ENCODE data around the gene PDZD7.
A peak's percentile ranks its signal among the peaks of the same experiment; 100 is the strongest.
"Not testable (repeated sequence)": the region's sequence is repeated elsewhere in the genome, so short reads cannot be mapped to it uniquely, and the experiment has no call there.

The PDZD7 gene

DNA sequence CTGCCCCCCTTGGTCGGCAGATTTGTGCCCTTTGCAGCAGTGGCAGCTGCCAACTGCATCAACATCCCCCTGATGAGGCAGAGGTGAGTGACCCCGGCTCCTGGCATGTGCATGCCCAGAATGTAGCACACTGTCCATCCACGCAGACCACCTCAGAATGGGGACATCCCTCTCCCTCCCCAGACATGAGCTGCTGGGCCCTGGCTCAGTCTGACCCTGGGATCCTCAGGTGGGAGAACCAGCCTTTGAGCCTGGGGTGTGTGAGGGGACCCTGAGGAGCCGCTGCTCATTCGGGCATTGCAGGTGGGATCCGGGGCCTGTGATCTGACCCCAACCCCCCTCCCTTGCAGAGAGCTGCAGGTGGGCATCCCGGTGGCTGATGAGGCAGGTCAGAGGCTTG, 5.8 kb upstream of the PDZD7 start:
- DNase-seq = no peak

DNA sequence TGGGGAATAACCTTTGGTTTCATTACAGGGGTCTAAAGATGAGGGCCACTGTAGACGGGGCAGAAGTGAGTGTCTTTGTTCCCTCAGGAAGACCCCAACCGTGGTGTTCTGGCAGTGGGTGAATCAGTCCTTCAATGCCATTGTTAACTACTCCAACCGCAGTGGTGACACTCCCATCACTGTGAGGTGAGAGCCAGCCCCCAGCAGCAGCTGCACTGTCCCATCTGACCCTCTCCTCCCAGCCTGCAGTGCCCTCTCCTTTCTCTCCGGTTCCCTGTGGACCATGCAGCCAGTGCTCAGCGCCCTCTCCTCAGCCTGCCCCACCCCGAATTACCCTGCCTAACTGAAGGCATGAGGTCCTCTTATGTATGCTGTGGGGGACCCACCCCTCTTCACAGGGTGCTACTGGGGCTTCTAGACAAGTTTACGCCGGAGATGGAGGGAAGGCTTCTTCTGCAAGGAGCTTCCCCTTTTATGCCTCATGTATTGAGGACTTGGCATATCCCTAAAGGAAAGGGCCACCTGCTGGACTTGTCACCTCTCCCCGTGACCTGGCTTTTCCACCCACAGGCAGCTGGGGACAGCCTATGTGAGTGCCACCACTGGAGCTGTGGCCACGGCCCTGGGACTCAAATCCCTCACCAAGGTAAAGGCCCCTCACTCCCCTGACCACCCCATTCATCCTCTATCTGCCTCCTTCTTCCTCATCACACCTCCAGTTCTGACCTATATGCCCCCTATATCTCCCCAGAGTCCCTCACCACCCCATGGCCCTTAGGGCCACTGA, 5.2 kb upstream of the PDZD7 start:
- no peak for DNase-seq

DNA sequence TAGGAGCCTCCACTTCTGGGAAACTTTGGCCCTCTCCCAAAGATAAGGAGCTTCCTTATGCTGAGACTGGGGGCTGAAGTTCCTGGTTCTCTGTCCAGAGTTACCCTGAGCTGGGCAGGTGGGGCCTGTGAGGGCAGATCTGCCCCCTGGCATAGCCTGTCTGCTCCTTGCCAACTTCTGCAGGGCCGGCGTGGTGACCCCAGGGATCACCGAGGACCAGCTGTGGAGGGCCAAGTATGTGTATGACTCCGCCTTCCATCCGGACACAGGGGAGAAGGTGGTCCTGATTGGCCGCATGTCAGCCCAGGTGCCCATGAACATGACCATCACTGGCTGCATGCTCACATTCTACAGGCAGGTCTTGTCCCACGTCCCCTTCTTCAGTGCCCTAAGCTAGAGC, 4.4 kb upstream of the PDZD7 start:
- DNase-seq = no peak

DNA sequence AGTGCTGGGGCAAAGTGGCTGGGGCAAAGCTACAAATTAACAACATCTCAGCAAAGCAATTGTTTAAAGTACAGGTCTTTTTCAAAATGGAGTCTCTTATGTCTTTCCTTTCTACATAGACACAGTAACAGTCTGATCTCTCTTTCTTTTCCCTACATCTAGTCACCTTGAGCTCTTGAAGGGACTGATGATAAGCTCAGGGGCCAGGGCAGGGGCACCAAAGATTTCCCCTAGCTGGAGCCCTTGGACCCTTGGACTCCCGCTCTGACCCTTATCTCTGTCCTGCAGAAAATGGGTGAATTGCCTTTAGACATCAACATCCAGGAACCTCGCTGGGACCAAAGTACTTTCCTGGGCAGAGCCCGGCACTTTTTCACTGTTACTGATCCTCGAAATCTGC, 3.5 kb upstream of the PDZD7 start:
- not testable (repeated sequence) for DNase-seq

DNA sequence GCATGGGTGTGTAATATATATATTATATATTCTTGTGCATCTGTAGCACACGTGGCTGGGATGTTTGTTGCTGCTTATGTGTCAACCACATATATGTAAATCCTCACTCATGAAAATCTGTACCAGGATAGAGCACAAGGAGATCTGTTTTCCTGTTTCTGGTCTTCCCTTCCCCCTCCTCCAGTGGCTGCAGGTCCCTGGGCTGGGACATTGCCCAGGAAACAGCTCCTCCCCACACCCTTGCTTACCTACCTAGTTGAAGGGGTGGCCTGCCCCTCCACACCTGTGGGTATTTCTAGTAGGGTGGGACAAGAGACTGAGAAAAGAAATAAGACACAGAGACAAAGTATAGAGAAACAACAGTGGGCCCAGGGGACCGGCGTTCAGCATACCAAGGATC, 2.3 kb upstream of the PDZD7 start:
- no peak for DNase-seq

DNA sequence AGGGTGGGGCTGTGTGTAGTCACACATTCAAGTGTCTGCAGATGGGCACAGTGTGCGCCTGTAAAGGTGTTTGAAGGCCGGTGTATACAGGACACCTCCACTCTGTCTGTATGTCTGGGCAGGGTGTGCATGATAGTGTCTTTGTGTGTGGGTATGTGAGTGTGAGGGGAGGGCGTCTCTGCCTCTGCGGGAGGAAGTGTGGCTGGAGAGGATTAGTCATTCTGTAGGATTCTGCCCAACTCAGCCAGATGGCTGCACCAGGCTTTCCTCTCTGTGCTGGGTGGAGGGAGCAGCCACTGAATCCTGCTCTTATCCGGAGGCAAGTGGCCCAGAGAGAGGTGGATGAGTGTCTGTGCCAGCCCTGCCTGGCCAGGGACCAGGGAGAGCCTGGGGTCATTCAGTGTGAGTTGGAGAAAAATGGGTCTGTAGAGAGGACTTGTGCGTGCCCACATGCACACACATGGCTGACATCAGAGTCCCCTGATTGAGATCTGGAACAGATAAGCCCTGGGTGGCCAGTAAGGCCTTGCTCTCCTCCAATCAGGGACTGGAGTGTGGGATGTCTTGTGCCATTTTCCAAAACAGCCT, 1.8 kb upstream of the PDZD7 start:
- no peak for DNase-seq

DNA sequence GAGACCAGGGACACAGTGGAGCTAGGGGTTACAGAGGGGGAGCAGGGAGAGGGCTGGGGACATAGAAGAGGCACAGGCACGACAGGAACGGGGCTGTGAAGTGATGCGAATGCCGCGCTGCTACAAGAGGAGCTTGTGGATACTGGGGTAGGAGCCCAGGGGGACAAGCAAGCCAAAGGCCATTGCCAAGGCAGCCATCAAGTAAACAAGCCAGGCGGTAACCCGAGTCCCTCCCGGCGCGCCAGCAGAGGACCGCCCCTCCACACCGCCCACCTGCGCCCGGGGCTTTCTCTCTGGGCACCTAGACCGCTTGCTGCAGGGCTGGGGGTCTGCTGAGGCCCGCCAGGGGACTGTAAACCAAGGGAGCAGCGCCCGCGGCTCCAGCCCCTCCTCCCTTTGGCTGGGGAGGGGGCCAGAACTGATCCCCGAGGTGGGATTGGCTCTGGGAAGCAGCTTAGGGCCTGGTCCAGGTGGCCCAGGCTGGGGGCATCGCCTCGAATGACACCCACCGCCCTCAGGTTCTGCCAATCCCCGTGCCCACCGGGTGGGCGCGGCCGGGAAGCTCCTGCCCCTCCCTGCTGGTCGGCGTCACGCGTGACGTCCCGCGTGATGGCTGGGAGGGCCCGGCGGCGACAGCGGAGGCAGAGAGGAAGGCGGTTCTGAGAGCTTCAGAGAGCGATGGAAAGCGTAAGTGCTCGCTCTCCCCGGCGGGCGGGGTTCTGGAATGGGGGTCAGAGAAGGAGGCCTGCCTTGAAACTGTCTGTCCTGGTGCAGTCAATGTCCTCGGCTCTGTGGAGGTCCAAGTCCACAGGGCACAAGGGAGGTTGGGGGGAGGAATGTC, 1.1 kb upstream of the PDZD7 start:
- peak; percentile 54 for DNase-seq

DNA sequence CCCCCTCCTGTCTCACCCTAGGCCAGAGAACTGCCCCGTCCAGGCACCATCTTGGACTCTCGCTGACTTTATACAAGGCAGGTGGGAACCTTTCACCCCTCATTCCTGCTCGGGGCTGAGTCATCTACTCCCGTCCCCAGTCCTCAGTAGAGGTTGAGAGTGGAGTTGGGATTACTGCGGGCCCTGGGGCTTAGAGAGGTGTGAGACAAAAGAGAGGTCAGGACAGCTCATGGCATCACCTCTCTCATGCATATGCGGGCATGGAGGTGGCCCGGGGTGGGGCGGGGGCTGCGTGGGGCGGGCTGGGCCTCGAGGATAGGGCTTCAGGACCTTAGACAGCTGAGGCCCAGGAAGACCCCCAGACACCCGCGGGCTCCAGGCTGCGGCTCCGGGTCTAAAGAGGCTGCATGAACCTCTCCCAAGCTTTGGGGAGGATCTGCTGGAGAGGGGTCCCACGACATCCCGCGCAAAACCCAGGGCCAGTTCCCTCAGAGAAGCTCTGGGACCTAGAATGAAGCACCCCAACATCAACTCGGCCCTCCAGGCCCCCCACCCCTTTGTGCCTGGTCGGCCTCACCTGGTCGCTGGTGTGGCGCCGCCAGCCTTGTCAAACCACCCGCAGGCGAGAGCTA, 317 bp downstream of the PDZD7 start:
- no peak for DNase-seq

DNA sequence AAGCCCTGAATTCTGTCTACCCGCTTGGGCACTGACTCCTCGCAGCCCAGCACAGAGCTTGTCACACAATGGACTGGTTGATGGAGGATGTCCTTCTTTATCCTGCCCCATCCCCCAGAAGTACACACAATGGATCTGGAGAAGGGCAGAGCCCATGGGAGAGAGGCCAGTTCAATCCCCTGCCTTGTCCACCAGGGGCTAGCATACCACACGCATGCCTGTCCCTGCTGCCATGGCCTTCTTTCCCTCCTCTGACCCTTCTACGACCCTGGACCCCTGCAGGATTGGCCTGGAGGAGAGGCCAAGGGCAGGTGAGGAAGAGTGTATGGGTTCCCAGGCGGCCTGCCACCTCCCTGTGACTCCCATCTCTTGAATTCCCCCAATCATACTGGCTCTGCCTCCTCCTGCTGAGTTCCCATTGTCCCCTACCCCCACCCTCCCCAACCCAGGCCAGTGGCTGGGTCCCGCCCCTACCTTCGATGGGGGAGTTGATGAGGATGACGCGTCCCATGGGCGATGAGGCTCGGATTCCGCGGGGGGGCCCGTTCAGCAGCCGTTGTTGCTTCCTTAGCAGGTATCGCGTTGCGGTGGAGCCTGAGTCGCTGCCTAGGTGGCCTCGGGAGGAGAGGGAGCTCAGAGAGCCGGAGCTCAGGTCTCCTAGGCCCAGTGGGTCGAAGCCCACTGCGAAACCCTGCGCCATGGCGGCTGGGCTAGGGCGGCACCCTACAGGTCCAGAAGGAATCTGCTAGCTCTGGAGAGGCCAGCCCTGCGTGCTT, 1.2 kb downstream of the PDZD7 start:
- no peak for DNase-seq

DNA sequence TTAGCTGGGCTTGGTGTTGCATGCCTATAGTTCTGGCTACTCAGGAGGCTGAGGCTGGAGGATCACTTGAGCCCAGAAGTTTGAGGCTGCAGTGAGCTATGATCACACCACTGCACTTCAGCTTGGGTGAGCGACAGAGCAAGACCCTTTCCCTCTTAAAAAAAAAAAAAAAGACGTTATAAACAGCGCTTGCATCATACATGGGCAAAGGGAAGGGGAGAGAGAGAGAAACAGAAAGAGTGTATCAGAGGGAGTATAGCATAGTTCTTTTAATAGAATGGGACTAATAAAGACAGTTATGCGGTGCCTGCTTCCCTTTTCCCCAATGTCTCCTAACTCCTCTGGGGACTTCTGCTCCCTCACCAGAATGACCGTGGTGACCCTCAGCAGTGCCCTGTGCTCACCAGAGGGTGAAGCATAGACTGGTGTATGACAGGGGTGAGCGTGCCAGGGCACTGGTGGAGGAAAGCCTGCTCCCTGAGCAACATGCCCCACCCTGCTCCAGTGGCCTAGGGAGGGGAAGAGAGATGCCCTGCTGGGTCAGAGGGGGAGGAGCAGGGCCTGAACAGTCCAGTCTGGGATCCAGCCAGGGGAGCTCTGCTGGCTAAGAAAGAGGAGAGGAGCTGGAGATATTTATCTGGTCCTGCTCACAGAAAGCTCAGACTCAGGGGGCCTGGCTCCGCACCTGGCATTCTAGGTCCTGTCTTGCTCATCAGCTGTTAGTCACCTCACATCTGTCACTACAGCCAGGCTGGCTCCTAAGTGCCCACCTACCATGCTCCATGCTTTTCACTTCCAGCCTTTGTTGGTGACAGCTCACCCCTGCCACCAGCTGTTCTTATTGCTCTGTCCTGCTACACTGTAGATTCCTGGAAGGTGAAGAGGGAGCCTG, 2.2 kb downstream of the PDZD7 start:
- DNase-seq = no peak

DNA sequence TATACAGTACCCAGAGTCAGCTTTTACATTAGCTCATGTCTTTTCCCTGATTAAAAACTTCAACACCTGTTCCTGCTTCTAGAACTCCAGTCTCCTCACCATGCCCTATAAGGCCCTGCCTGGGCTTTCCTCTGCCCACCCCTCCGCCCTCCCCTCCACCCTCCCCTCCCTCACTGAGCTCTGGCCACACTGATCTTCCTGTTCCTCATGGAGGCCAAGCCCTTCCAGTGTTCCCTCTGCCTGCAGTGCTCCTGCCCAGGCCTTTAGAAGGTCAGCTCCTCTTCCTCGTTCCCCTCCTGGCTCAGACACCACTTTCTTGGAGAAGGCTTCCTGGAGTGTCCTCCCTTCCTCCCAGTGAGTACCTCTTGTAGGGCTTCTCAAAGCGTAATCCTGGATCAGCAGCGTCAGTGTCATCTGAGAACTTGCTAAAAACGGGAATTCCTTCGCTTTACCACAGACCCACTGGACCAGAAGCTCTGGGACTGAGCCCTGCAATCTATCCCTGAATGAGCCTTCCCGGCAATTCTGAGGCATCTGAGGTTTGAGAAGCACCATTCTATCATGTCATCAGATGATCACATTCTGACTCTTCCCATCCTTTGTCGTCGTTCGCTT, 3.7 kb downstream of the PDZD7 start:
- DNase-seq = no peak

DNA sequence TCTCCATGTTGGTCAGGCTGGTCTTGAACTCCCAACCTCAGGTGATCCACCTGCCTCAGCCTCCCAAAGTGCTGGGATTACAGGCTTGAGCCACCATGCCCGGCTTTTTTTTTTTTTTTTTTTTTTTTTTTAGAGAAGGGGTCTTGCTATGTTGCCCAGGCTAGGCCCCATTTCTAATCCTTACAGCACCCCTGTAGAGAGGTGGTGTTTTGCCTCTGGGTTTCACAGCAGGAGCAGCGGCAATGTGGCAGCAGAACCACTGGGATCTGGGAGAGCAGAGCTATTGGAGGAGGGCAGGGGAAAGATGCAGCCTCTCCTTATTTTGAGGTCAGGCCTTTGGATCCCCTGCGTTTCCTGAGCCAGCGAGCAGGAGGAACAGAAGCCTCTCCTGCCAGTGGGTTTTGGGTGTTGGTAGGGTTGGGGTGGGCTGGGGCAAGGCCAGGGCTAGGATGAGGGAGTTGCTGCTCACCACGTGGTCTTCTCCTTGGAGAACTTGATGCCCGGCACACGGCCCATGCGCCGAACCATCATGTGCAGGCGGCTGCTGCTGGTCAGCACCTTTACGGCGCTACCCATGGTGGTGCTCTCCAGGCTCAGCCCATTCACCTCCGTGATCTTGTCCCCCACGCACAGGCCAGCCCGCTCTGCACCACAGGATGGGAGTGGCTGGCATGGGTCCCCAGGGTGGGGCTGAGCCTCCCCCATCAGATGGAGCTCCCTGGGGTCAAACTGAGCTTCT, 7.8 kb downstream of the PDZD7 start:
- no peak for DNase-seq

DNA sequence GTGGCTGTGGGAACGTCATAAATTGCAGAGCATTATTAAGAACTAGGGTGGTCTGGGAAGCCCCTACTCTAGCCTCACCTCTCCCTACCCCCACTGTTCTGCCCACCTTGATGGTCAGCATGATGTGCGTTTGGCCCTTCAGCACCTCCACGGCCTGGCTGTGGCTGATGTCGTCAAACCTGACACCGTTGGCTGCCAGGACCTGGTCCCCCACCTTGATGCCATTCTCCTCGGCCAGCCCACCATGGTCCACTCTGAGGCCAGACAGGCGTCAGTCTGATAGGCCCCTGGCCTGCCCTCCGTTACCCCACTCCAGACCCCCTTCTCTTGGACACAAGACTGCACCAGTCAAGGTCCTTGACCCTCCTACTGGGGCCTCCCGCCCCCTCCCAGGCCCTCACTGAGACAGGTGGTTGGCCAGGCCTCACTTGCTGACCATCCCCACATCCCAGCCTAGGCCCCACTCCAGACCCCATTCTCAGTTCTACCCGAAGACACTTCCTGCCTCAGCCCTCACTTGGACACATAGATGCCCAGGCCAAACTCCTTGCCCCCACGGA, 9.2 kb downstream of the PDZD7 start:
- no peak for DNase-seq

DNA sequence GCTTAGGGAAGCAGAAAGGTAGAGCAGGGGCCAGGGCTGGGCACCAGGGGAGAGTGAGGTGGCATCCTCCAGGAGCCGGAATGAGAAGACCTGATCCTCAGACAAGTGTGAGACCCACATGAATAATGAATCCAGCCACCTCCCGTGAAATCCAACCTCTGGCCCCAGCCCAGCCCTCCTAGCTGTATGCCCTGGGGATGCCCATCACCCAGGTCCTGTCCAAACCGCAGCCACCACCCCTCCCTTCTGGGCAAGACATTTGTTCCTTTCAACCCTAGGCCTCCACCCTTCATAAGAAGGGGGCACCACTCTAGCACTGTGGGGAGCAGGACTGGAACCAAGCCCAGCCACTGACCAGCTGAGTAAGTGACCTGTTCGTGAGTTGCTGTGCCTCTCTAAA, 9.7 kb downstream of the PDZD7 start:
- DNase-seq = no peak

DNA sequence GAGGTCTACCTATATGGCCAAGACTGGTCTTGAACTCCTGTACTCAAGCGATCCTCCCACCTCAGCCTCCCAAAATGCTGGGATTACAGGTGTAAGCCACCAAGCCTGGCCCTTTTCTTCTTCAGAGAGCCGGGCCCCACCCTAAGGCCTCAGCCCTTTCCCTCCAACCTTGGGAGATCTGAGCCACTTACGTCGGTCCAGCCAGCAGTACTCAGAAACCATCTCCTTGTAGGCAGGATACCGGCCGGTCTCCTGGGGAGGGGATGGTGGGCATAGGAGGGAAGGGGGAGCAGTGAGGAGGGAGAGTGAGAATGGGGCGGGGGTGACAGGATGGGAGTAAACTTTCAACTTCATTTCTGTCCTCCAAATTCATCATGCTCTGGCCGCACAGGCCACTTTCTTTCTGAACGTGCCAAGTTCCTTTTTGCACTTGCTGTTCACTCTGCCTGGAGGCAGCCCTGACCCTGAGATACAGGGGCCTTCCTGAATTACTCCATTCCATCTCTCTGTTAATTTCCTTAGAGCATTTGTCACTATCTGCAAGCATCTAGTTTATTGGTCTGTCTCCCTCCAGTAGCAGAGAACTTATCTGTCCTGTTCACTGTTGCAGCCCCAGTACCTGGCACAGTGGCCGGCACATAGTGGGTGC, 10.4 kb downstream of the PDZD7 start:
- no peak for DNase-seq

DNA sequence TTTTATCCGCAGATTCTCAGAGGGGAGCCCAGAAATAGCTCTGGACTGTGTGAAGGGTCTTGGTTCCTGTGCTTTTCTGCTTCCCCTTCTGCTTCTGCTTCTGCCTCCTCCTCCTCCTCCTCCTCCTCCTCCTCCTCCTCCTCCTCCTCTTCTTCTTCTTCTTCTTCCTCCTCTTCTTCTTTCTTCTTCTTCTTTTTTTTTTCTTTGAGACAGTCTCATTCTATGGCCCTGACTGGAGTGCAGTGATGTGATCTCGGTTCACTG, 11.6 kb downstream of the PDZD7 start:
- DNase-seq = no peak

DNA sequence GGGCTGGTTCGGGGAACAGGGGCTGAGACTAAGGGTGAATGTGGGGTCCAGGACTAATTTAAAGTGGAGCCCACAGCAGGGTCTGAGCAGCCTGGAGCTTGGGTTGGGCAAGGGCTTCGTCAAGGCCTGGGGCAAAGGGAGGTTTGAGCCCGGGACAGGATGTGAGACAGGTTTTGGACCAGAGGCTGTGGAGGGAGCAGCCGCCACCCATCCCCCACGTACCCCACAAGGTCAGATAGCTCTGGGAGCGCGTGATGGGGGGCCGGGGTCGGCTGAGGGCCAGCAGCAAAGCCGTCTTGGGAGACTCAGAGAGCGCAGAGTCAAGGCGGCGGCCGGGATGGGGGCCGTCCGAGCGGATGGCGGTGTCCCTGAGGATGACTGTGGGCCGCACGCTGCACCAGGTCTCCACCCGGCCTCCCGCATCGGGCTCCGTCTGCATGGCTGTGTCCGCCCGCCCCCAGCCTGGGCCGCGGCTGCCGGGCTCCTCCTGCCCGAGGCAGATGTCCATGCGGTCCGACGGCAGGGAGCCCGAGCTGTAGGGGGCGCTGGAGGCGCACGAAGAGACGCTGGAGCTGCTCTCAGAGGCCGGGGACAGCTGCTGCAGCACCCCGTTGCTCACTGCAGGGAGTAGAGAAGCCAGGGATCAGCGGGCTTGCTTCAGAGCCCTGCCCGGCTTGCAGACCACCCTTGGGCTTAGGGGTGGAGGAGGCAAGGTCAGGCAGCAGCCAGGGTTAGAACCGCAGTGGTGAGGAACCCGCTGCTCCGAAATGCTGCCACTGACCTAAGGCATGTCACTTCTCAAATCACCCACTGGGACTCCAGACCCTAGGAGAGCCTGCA, 12.1 kb downstream of the PDZD7 start:
- DNase-seq = peak; percentile 85

DNA sequence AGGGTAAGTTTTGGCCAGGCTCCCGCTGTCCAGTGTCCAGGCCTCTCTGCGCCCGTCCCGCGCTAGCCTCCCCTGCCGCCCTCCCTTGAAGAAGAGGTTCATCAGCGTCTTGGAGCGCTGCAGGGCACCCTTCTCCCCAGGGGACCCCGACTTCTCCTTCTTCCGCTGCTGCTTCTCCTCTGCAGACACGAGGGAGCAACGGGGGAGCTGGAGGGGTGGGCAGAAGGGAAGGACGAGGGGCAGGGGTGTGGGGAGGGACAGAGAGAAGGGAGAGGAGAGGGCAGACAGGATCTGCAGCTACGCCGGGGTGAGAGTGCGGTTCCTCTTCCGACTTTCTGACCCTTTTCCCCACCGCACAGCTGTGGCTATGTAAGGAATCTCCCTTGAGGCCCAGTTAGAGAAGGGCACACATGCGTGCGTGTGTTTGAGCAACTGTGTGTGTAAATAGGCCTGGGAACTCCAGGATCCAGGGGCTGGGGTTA, 12.8 kb downstream of the PDZD7 start:
- DNase-seq = no peak

DNA sequence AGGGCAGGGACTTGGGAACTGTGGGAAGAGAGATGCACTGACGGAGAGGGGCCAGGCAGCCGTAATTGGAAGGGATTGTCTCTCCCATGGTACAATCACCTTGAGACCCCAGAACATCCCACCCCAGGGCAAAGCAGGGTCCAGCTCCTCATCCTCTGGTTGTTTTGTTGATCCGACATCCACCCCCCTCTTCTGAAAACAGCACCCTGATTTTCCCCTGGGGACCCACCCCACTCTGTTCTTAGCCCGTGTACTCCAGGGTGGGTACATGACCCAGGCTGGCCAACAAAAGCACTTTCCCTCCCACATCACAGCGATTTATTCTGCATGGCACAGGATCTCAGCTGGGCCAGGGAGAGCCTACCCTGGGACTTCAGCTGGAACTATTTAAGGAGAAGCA, 14.1 kb downstream of the PDZD7 start:
- DNase-seq = no peak
